GM19463 (cell line): ENCODE measurements around the gene PGM2L1.
"Not testable (repeated sequence)": the region's sequence is repeated elsewhere in the genome, so short reads cannot be mapped to it uniquely, and the experiment has no call there.

ENCODE experiments used
- ATAC-seq: cut with Tn5 transposase; IDR thresholded peaks from one replicate; pipeline ENCODE4 v1.9.1; 2021; ENCODE audit warnings: mild to moderate bottlenecking, moderate library complexity; ENCODE audit not compliant: unreplicated experiment

The PGM2L1 gene

GRCh38 chr11:74398244-74399159 is at the start of gene PGM2L1:
TSS of gene PGM2L1 (minus strand) at chr11:74398433. CDS start at chr11:74398161, 272 bp downstream.
- peak; percentile 93 for ATAC-seq

- ATAC-seq: no peak
Measured at GRCh38 chr11:74447720-74448119, 49.5 kb upstream of the PGM2L1 start.

GRCh38 chr11:74446532-74446938 is 48.3 kb upstream of the PGM2L1 start:
- ATAC-seq: no peak

- ATAC-seq: no peak
Measured at GRCh38 chr11:74444173-74444826, 46.1 kb upstream of the PGM2L1 start.

GRCh38 chr11:74443071-74443864 is 45.0 kb upstream of the PGM2L1 start:
- no peak for ATAC-seq

- ATAC-seq: no peak
Measured at GRCh38 chr11:74442636-74443035, 44.4 kb upstream of the PGM2L1 start.

GRCh38 chr11:74438681-74439080 is 40.4 kb upstream of the PGM2L1 start:
- ATAC-seq: no peak

GRCh38 chr11:74437441-74438042 is 39.3 kb upstream of the PGM2L1 start:
- ATAC-seq: no peak

GRCh38 chr11:74434528-74434927 is 36.3 kb upstream of the PGM2L1 start:
- ATAC-seq: no peak

- ATAC-seq: no peak
Measured at GRCh38 chr11:74429205-74429604, 31.0 kb upstream of the PGM2L1 start.

- ATAC-seq: no peak
Measured at GRCh38 chr11:74427384-74427886, 29.2 kb upstream of the PGM2L1 start.

GRCh38 chr11:74425100-74425499 is 26.9 kb upstream of the PGM2L1 start:
- no peak for ATAC-seq

- ATAC-seq: no peak
Measured at GRCh38 chr11:74418509-74418895, 20.3 kb upstream of the PGM2L1 start.

- ATAC-seq: no peak
Measured at GRCh38 chr11:74417860-74418508, 19.8 kb upstream of the PGM2L1 start.

- no peak for ATAC-seq
Measured at GRCh38 chr11:74417379-74417804, 19.2 kb upstream of the PGM2L1 start.

- not testable (repeated sequence) for ATAC-seq
Measured at GRCh38 chr11:74416974-74417373, 18.7 kb upstream of the PGM2L1 start.

GRCh38 chr11:74412733-74413359 is 14.6 kb upstream of the PGM2L1 start:
- ATAC-seq: no peak

- no peak for ATAC-seq
Measured at GRCh38 chr11:74412321-74412720, 14.1 kb upstream of the PGM2L1 start.

- no peak for ATAC-seq
Measured at GRCh38 chr11:74409633-74410032, 11.4 kb upstream of the PGM2L1 start.
